SK-N-SH (cell line): ENCODE data around the gene C1orf141. TPM values are rescaled to one million over a fixed set of nuclear protein-coding genes. Genes with fewer than 3 reads are reported as not detected.

Experiments
- CTCF ChIA-PET: fragments of 300-600, 350-600 bp; formaldehyde crosslinking; extraction: SDS; loops from one replicate; lab custom pipeline; 2021; lab: Yijun Ruan, JAX
- POLR2A ChIA-PET: fragments of 350-600 bp; sonication (Branson Sonifier 250); formaldehyde crosslinking; extraction: SDS; loops from one replicate; lab custom pipeline; 2020; ENCODE audit warnings: antibody characterized with exemption, inconsistent platforms; lab: Yijun Ruan, JAX
- DNase-seq: peaks from one replicate; pipeline ENCODE4 v3.0.0; 2012
- H2AFZ ChIP-seq: fragments of 200-600 bp; sonication (generic); 2 replicates; pipeline ENCODE4 v1.8.1; 2016; ENCODE audit warnings: antibody characterized with exemption, mild to moderate bottlenecking, low read depth
- H3F3A ChIP-seq: fragments of 200-600 bp; sonication (generic); replicated peaks from 2 replicates; pipeline ENCODE3; 2016; ENCODE audit warnings: antibody characterized with exemption, mild to moderate bottlenecking; ENCODE audit not compliant: insufficient read depth
- H3K27ac ChIP-seq, 2 experiments: fragments of 200-500 bp in 1 of 2; fragments of 200-600 bp in 1 of 2; sonication (Bioruptor generic) in 1 of 2; sonication (generic), shearing (Covaris generic) in 1 of 2; 2 replicates each; pipeline versions ENCODE4 v1.5.1 to v1.6.1; 2014 to 2016; ENCODE audit warnings: low read depth in 2 of 2, inconsistent platforms in 1 of 2, low read length in 1 of 2, mild to moderate bottlenecking in 1 of 2, mixed read lengths in 1 of 2
- H3K27me3 ChIP-seq: fragments of 200-600 bp; sonication (generic), shearing (Covaris generic); 2 replicates; pipeline ENCODE4 v1.6.1; 2016; ENCODE audit warnings: mixed run types; ENCODE audit not compliant: insufficient read depth
- H3K36me3 ChIP-seq, 2 experiments: fragments of 200-500 bp in 1 of 2; fragments of 200-600 bp in 1 of 2; sonication (Bioruptor generic) in 1 of 2; sonication (generic) in 1 of 2; replicated peaks in 1 of 2; 2 replicates each; pipeline versions ENCODE3 to v1.5.1; 2014 to 2016; ENCODE audit warnings: low read length in 1 of 2, mild to moderate bottlenecking in 1 of 2; ENCODE audit not compliant: insufficient read depth in 2 of 2, control insufficient read depth in 1 of 2
- H3K4me1 ChIP-seq, 2 experiments: fragments of 200-500 bp in 1 of 2; fragments of 200-600 bp in 1 of 2; sonication (Bioruptor generic) in 1 of 2; sonication (generic), shearing (Covaris generic) in 1 of 2; 2 replicates each; pipeline versions ENCODE4 v1.5.1 to v1.6.1; 2014 to 2016; ENCODE audit warnings: low read depth in 1 of 2, low read length in 1 of 2, mixed run types in 1 of 2; ENCODE audit not compliant: insufficient read depth in 2 of 2, control insufficient read depth in 1 of 2
- H3K4me2 ChIP-seq: fragments of 200-600 bp; sonication (generic), shearing (Covaris generic); 2 replicates; pipeline ENCODE4 v1.6.1; 2017; ENCODE audit warnings: mixed run types
- H3K4me3 ChIP-seq, 2 experiments: fragments of 200-500 bp in 1 of 2; fragments of 200-600 bp in 1 of 2; sonication (Bioruptor generic) in 1 of 2; sonication (generic), shearing (Covaris generic) in 1 of 2; 2 replicates each; pipeline versions ENCODE4 v1.5.1 to v1.8.1; 2014 to 2016; ENCODE audit warnings: low read depth in 2 of 2, inconsistent platforms in 1 of 2, low read length in 1 of 2, mild to moderate bottlenecking in 1 of 2, mixed read lengths in 1 of 2, moderate library complexity in 1 of 2
- H3K79me2 ChIP-seq: fragments of 200-600 bp; sonication (generic); 2 replicates; pipeline ENCODE4 v1.8.1; 2017; ENCODE audit warnings: mild to moderate bottlenecking; ENCODE audit not compliant: insufficient read depth
- H3K9ac ChIP-seq: fragments of 200-600 bp; sonication (generic); 2 replicates; pipeline ENCODE4 v1.6.1; 2017; ENCODE audit warnings: mixed run types
- H3K9me2 ChIP-seq: fragments of 200-600 bp; sonication (generic); 2 replicates; pipeline ENCODE4 v1.6.1; 2017; ENCODE audit warnings: mixed run types
- H3K9me3 ChIP-seq: fragments of 200-600 bp; sonication (generic); 2 replicates; pipeline ENCODE4 v1.6.1; 2017; ENCODE audit warnings: mixed run types, mild to moderate bottlenecking, moderate library complexity
- H4K20me1 ChIP-seq: fragments of 200-600 bp; sonication (generic); 2 replicates; pipeline ENCODE4 v1.6.1; 2017; ENCODE audit warnings: mild to moderate bottlenecking, mixed run types; ENCODE audit not compliant: insufficient read depth
- CTCF ChIP-seq: fragments of 200-600 bp; sonication (generic); IDR thresholded peaks from 2 replicates; pipeline ENCODE4 v1.6.1; 2017; ENCODE audit warnings: antibody characterized with exemption, mild to moderate bottlenecking, moderate library complexity
- ELF1 ChIP-seq: IDR thresholded peaks from 2 replicates; pipeline ENCODE4 v1.4.0; 2012
- EP300 ChIP-seq, 2 experiments: IDR thresholded peaks; 2 replicates each; pipeline versions ENCODE4 v1.4.0 to v1.6.1; 2012; ENCODE audit warnings: borderline replicate concordance in 1 of 2, low read depth in 1 of 2, low read length in 1 of 2
- EZH2phosphoT487 ChIP-seq: fragments of 200-600 bp; sonication (generic); IDR thresholded peaks from 2 replicates; pipeline ENCODE4 v1.6.1; 2017; ENCODE audit warnings: low read depth, mixed run types, mild to moderate bottlenecking, antibody characterized with exemption, moderate library complexity, borderline replicate concordance
- FOSL2 ChIP-seq: IDR thresholded peaks from 2 replicates; pipeline ENCODE4 v1.4.0; 2012; ENCODE audit warnings: low read depth, mild to moderate bottlenecking, moderate library complexity, borderline replicate concordance
- FOXJ3 ChIP-seq: sonication (generic); formaldehyde crosslinking; IDR thresholded peaks from 2 replicates; pipeline ENCODE4 v1.5.1; 2020; ENCODE audit warnings: mild to moderate bottlenecking, missing genetic modification reagents
- FOXM1 ChIP-seq: IDR thresholded peaks from 2 replicates; pipeline ENCODE4 v1.4.0; 2012; ENCODE audit warnings: low read depth, mild to moderate bottlenecking
- GABPA ChIP-seq: IDR thresholded peaks from 2 replicates; pipeline ENCODE4 v1.4.0; 2012; ENCODE audit warnings: low read depth, mild to moderate bottlenecking
- GATA2 ChIP-seq: sonication (generic); formaldehyde crosslinking; IDR thresholded peaks from 2 replicates; pipeline ENCODE4 v1.5.0; 2020; ENCODE audit warnings: mild to moderate bottlenecking, missing genetic modification reagents
- IRF3 ChIP-seq: fragments of 150-350 bp; IDR thresholded peaks from 2 replicates; pipeline ENCODE4 v1.6.1; 2016; ENCODE audit warnings: mild to moderate bottlenecking, low read depth, low read length
- JUND ChIP-seq: IDR thresholded peaks from 2 replicates; pipeline ENCODE4 v1.4.0; 2012
- MAX ChIP-seq: IDR thresholded peaks from 2 replicates; pipeline ENCODE4 v1.4.0; 2012; ENCODE audit warnings: low read depth
- MXI1 ChIP-seq: IDR thresholded peaks from 2 replicates; pipeline ENCODE4 v1.6.1; 2012; ENCODE audit warnings: mild to moderate bottlenecking, low read depth, low read length, improper control_type of control experiment
- NRF1 ChIP-seq: IDR thresholded peaks from 2 replicates; pipeline ENCODE4 v1.6.1; 2012; ENCODE audit warnings: low read depth, mild to moderate bottlenecking, low read length
- PBX3 ChIP-seq: IDR thresholded peaks from 2 replicates; pipeline ENCODE4; 2012
- POLR2AphosphoS5 ChIP-seq: IDR thresholded peaks from 2 replicates; pipeline ENCODE4 v1.6.1; 2012; ENCODE audit warnings: low read depth, low read length
- RCOR1 ChIP-seq: fragments of 150-350 bp; IDR thresholded peaks from 2 replicates; pipeline ENCODE4 v1.6.1; 2017; ENCODE audit warnings: antibody characterized with exemption, low read length
- REST ChIP-seq: IDR thresholded peaks from 2 replicates; pipeline ENCODE4 v1.6.1; 2012; ENCODE audit warnings: mild to moderate bottlenecking, low read depth, low read length, moderate library complexity
- RXRA ChIP-seq: IDR thresholded peaks from 2 replicates; pipeline ENCODE4 v1.4.0; 2012; ENCODE audit warnings: low read depth, mild to moderate bottlenecking, borderline replicate concordance
- SIN3A ChIP-seq: IDR thresholded peaks from 2 replicates; pipeline ENCODE4 v1.6.1; 2012; ENCODE audit warnings: low read depth, mild to moderate bottlenecking, low read length, moderate library complexity, borderline replicate concordance
- TAF1 ChIP-seq: IDR thresholded peaks from 2 replicates; pipeline ENCODE4 v1.6.1; 2012; ENCODE audit warnings: low read depth, mild to moderate bottlenecking, low read length, moderate library complexity, borderline replicate concordance
- TCF12 ChIP-seq: IDR thresholded peaks from 2 replicates; pipeline ENCODE4 v1.4.0; 2012
- TEAD4 ChIP-seq: IDR thresholded peaks from 2 replicates; pipeline ENCODE4 v1.4.0; 2012; ENCODE audit warnings: mild to moderate bottlenecking, borderline replicate concordance; ENCODE audit not compliant: insufficient read depth
- USF2 ChIP-seq: fragments of 150-350 bp; IDR thresholded peaks from 2 replicates; pipeline ENCODE4 v1.6.1; 2017; ENCODE audit warnings: antibody characterized with exemption, low read length, low read depth, borderline replicate concordance
- whole genome bisulfite sequencing: methylation state at CpG from one replicate; pipeline ENCODE4 v1.1.6; 2017; ENCODE audit warnings: low lambda C conversion rate; 5-methylcytosine and 5-hydroxymethylcytosine counted together
- polyA plus RNA-seq, 3 experiments: library from polyadenylated mRNA; depleted of rRNA; stranded (reverse); fragments of >200 nt; gene quantifications; 2 replicates each; pipeline ENCODE4 v1.2.3, GENCODE V29; 2012

The C1orf141 gene
- polyA plus RNA-seq, 1 of the 3 experiments (the other 2 are of a cell fraction), result not detected

- no peak for TF ChIP-seq IRF3
- TF ChIP-seq RCOR1, result no peak
- no peak for TF ChIP-seq SIN3A
- TF ChIP-seq TEAD4, result no peak
- TF ChIP-seq NRF1, result no peak
These were observed 73.5 kb downstream of the C1orf141 start (continued) for GRCh38 chr1:67061266-67061665.

GRCh38 chr1:67060811-67061218 is 74.0 kb downstream of the C1orf141 start:
- H3K27ac ChIP-seq, result peak overlapping the region in 1 of 2 experiments; percentile 41; a peak in 2 of 4 replicates
- WGBS, result 0% methylated on average over 2 of the region's 2 CpGs
- peaks cover 7% of the 10 kb centered on the region for H3F3A ChIP-seq
- no peaks in the 10 kb centered on the region for H4K20me1 ChIP-seq
- no peaks in the 10 kb centered on the region for H3K9me3 ChIP-seq
- no peaks in the 10 kb centered on the region for H3K27me3 ChIP-seq
- ChIA-PET CTCF (no interaction called here), POLR2A (no interaction called here)
- no peak overlapping the region for H2AFZ ChIP-seq
- DNase-seq, result no peak
- no peak overlapping the region for H3K9ac ChIP-seq
- no peaks in the 10 kb centered on the region for H3K9me2 ChIP-seq
- no peaks in the 10 kb centered on the region for H3K36me3 ChIP-seq
- H3K79me2 ChIP-seq, result no peaks in the 10 kb centered on the region
- H3K4me3 ChIP-seq, result no peak overlapping the region
- H3K4me1 ChIP-seq, result 0 out of 4 replicates have a peak, but pooled peaks cover 0 to 5% of the 10 kb centered on the region in 2 experiments
- H3K4me2 ChIP-seq, result no peak overlapping the region
- TF ChIP-seq TAF1, result no peak
- no peak for TF ChIP-seq ELF1
- peak; percentile 63 for TF ChIP-seq PBX3
- no peak for TF ChIP-seq FOXM1
- TF ChIP-seq MAX, result peak; percentile 66
- no peak for TF ChIP-seq USF2
- peak; percentile 91 for TF ChIP-seq TCF12
- no peak for TF ChIP-seq GATA2 (CRISPR knock-in tag)
- TF ChIP-seq MXI1, result no peak
- TF ChIP-seq FOSL2, result peak; percentile 93
- TF ChIP-seq REST, result no peak
- TF ChIP-seq EP300 (IDR thresholded peaks at IDR 0.05; ENCODE audit: borderline replicate concordance in 1 of 2, low read depth in 1 of 2, low read length in 1 of 2), result peak in 1 of 2 experiments; percentile 43; a peak in 1 of 4 replicates
- no peak for TF ChIP-seq EZH2phosphoT487
- peak; percentile 65; the same call in 1 of the 2 replicates for TF ChIP-seq TEAD4
- peak; percentile 24; the same call in 1 of the 2 replicates for TF ChIP-seq RXRA
- TF ChIP-seq RCOR1, result no peak
- TF ChIP-seq CTCF, result no peak
- peak; percentile 88 for TF ChIP-seq JUND
- peak; percentile 64; the same call in 1 of the 2 replicates for TF ChIP-seq SIN3A
- TF ChIP-seq FOXJ3 (CRISPR knock-in tag), result no peak
- peak; percentile 41; the same call in 1 of the 2 replicates for TF ChIP-seq POLR2AphosphoS5
- no peak for TF ChIP-seq GABPA
